HT-29 (cell line): ENCODE measurements around the gene ZNF35. TPM values are rescaled to one million over a fixed set of nuclear protein-coding genes. Genes with fewer than 3 reads are reported as not detected.

Experiments used
- DNase-seq: peaks from one replicate; pipeline ENCODE4 v3.0.0-alpha.2; 2015; ENCODE audit warnings: low spot score
- total RNA-seq: library from RNA; depleted of rRNA; stranded (reverse); fragments of >200 nt; shearing (Covaris generic); gene quantifications from 2 replicates; pipeline ENCODE4 v1.2.3, GENCODE V29; 2014; rRNA removed

Gene ZNF35
- total RNA-seq, 1 experiment from 2014 or later, result 1.5 TPM

DNA sequence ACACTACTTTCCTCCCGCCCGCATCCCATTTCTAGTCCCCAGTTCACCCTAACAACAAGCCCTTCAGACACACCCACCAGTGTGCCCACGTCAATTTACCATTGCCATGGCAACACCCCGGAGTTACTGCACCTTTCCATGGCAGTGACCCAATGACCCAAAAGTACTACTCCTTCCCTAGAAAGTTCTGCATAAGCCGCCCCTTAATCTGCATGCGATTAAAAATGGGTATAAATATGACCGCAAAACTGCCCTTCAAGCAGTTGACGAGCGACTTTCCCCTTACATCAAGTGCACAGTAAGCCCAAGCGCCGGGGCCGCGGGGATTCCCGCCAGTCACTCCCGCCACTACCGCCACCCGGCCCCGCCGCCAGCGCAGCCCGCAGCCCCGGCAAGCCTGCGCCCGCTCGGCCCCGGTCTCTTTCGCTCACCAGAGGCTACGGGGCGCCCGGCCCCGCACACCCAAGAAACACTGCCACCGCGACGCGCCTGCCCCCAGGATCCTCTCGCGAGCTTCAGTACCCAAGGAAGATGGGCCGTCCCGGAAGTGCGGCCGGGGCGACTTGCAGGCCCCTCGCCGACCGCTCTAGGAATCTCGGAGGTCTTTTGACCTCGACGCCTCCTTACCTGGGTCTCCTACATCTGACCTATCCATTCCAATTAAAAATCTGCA lies 36.7 kb downstream of the ZNF35 start:
- no peak for DNase-seq

DNA sequence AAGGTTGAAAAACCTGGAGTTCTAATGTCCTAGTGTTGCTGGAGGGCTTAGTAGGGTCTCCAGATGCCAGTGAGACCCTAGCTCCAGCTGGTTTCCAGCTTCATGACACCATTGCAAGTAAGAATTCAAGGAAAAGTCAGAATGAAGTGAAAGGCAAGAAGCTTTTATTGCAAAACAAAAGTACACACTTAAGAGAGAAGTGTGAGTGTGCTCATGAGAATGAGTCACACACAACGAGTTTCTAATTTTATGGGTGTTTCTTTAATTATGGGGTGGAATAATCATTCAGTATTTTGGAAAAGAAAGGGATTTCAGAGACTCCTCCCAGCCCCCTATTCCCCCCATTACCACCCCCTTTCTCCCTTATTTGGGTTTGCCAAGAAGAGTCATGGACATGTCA lies 39.4 kb downstream of the ZNF35 start:
- DNase-seq, result no peak

Other genes starting within 250 kb of the ZNF35 start
- 2.1 and 2.7 TPM in 2 replicates for gene ZNF445, start 171.1 kb upstream of the ZNF35 start, total RNA-seq
- not detected in 2 replicates for gene ZKSCAN7, start 93.5 kb upstream of the ZNF35 start, total RNA-seq
- gene ZNF660, start 63.8 kb upstream of the ZNF35 start, total RNA-seq, result not detected in 2 replicates
- 2.2 and 3.7 TPM in 2 replicates for gene ZNF197, start 23.7 kb upstream of the ZNF35 start, total RNA-seq
- 0.23 and 0.79 TPM in 2 replicates for gene ZNF502, start 63.9 kb downstream of the ZNF35 start, total RNA-seq
- 0.08 and 4.8 TPM in 2 replicates for gene ZNF501, start 80.9 kb downstream of the ZNF35 start, total RNA-seq
- gene KIAA1143, start 112.9 kb downstream of the ZNF35 start, total RNA-seq, result 7.4 and 8.6 TPM in 2 replicates
- gene KIF15, start 113.1 kb downstream of the ZNF35 start, total RNA-seq, result 4.9 and 5.5 TPM in 2 replicates
- gene TMEM42, start 213.2 kb downstream of the ZNF35 start, total RNA-seq, result 8.8 and 9.3 TPM in 2 replicates
- not detected in 2 replicates for gene TGM4, start 225.9 kb downstream of the ZNF35 start, total RNA-seq